ENCODE data around the gene TEAD1. TPM values are rescaled to one million over a fixed set of nuclear protein-coding genes. Genes with fewer than 3 reads are reported as not detected.

Gene TEAD1
- polyA plus RNA-seq, 1 donor (not counting 4 experiments of a cell fraction or from before 2014, with no cell fraction given), result 32.7 TPM

GRCh38 chr11:12884751-12885318 is 210.6 kb downstream of the TEAD1 start:
- dilution Hi-C loops (cut with MboI; ENCODE audit: extremely low pct_ligation_motif_present, low sequenced_read_pairs), result no loop called here

GRCh38 chr11:12885717-12886239 is 211.6 kb downstream of the TEAD1 start:
- Histone ChIP-seq H3K27ac (ENCODE audit: control insufficient read depth, insufficient read depth, low read length) (no peak overlapping the region), H3K9me1 (ENCODE audit: control insufficient read depth, extremely low read depth, insufficient read depth, low read length) (no peaks in the 10 kb centered on the region), H3K4me3 (ENCODE audit: control insufficient read depth in 2 of 3, extremely low read depth in 1 of 3, insufficient read depth in 2 of 3, low read depth in 1 of 3, low read length in 3 of 3) (no peak overlapping the region), H3K4me2 (ENCODE audit: control insufficient read depth, extremely low read depth, insufficient read depth, low read depth, low read length) (no peak overlapping the region), H3K9me3 (ENCODE audit: control insufficient read depth, low read depth, low read length) (no peaks in the 10 kb centered on the region), H2AFZ (ENCODE audit: control insufficient read depth, low read length) (no peak overlapping the region), H4K20me1 (ENCODE audit: control insufficient read depth, extremely low read depth, insufficient read depth, low read length) (no peaks in the 10 kb centered on the region), H3K4me1 (ENCODE audit: control insufficient read depth, extremely low read depth, insufficient read depth, low read length) (peaks cover 3% of the 10 kb centered on the region), H3K79me2 (ENCODE audit: control insufficient read depth, insufficient read depth, low read length) (no peaks in the 10 kb centered on the region), H3K9ac (ENCODE audit: control insufficient read depth, extremely low read depth, insufficient read depth, low read length) (no peak overlapping the region), H3K36me3 (ENCODE audit: control insufficient read depth in 2 of 2, extremely low read depth in 1 of 2, insufficient read depth in 2 of 2, low read length in 2 of 2) (peaks cover 33 to 47% of the 10 kb centered on the region in 2 experiments), H3K27me3 (ENCODE audit: control insufficient read depth, extremely low read depth, insufficient read depth, low read length) (no peaks in the 10 kb centered on the region)
- dilution Hi-C loops (cut with MboI; ENCODE audit: extremely low pct_ligation_motif_present, low sequenced_read_pairs), result no loop called here
- FAIRE-seq (no peak), DNase-seq (ENCODE audit: low read depth, low spot score) (no peak)
- TF ChIP-seq, protein P1, sequence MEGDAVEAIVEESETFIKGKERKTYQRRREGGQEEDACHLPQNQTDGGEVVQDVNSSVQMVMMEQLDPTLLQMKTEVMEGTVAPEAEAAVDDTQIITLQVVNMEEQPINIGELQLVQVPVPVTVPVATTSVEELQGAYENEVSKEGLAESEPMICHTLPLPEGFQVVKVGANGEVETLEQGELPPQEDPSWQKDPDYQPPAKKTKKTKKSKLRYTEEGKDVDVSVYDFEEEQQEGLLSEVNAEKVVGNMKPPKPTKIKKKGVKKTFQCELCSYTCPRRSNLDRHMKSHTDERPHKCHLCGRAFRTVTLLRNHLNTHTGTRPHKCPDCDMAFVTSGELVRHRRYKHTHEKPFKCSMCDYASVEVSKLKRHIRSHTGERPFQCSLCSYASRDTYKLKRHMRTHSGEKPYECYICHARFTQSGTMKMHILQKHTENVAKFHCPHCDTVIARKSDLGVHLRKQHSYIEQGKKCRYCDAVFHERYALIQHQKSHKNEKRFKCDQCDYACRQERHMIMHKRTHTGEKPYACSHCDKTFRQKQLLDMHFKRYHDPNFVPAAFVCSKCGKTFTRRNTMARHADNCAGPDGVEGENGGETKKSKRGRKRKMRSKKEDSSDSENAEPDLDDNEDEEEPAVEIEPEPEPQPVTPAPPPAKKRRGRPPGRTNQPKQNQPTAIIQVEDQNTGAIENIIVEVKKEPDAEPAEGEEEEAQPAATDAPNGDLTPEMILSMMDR (optimal IDR thresholded peaks at IDR 0.05 in 1 of 3, IDR thresholded peaks at IDR 0.05 in 1 of 3, conservative IDR thresholded peaks at IDR 0.05 in 1 of 3; ENCODE audit: extremely low read depth in 1 of 3, insufficient read depth in 2 of 3, low read length in 3 of 3), result no peak
- no peak for TF ChIP-seq EZH2 (IDR thresholded peaks at IDR 0.05; ENCODE audit: low read length)

More at GRCh38 chr11:12884751-12885318, 210.6 kb downstream of the TEAD1 start:
- no peak for DNase-seq (ENCODE audit: low read depth, low spot score)
- Histone ChIP-seq H2AFZ (ENCODE audit: control insufficient read depth, low read length) (no peak overlapping the region), H3K79me2 (ENCODE audit: control insufficient read depth, insufficient read depth, low read length) (no peaks in the 10 kb centered on the region), H3K9ac (ENCODE audit: control insufficient read depth, extremely low read depth, insufficient read depth, low read length) (no peak overlapping the region), H3K9me3 (ENCODE audit: control insufficient read depth, low read depth, low read length) (no peaks in the 10 kb centered on the region), H3K36me3 (ENCODE audit: control insufficient read depth in 2 of 2, extremely low read depth in 1 of 2, insufficient read depth in 2 of 2, low read length in 2 of 2) (peaks cover 36 to 49% of the 10 kb centered on the region in 2 experiments), H3K4me2 (ENCODE audit: control insufficient read depth, extremely low read depth, insufficient read depth, low read depth, low read length) (no peak overlapping the region), H4K20me1 (ENCODE audit: control insufficient read depth, extremely low read depth, insufficient read depth, low read length) (no peaks in the 10 kb centered on the region), H3K4me3 (ENCODE audit: control insufficient read depth in 2 of 3, extremely low read depth in 1 of 3, insufficient read depth in 2 of 3, low read depth in 1 of 3, low read length in 3 of 3) (no peak overlapping the region), H3K4me1 (ENCODE audit: control insufficient read depth, extremely low read depth, insufficient read depth, low read length) (peaks cover 3% of the 10 kb centered on the region), H3K27me3 (ENCODE audit: control insufficient read depth, extremely low read depth, insufficient read depth, low read length) (no peaks in the 10 kb centered on the region), H3K27ac (ENCODE audit: control insufficient read depth, insufficient read depth, low read length) (no peak overlapping the region), H3K9me1 (ENCODE audit: control insufficient read depth, extremely low read depth, insufficient read depth, low read length) (no peaks in the 10 kb centered on the region)
- no peak for TF ChIP-seq EZH2 (IDR thresholded peaks at IDR 0.05; ENCODE audit: low read length)
- TF ChIP-seq, protein P1 (optimal IDR thresholded peaks at IDR 0.05 in 1 of 3, IDR thresholded peaks at IDR 0.05 in 1 of 3, conservative IDR thresholded peaks at IDR 0.05 in 1 of 3; ENCODE audit: extremely low read depth in 1 of 3, insufficient read depth in 2 of 3, low read length in 3 of 3), result no peak
- no peak for FAIRE-seq
